GM11168 (cell line): Measurements from ENCODE around the gene FGF16.
"Not testable (repeated sequence)": the region's sequence is repeated elsewhere in the genome, so short reads cannot be mapped to it uniquely, and the experiment has no call there.

Experiments
- in situ Hi-C: fragments of 300-500 bp; cut with MboI; formaldehyde crosslinking; loops from one replicate; pipeline ENCODE4 v1.12.0; 2022; ENCODE audit warnings: low sequenced_read_pairs; ENCODE audit not compliant: unreplicated experiment

FGF16 gene

GRCh38 chrX:77446029-77446585 lies 1.1 kb upstream of the FGF16 start:
- in situ Hi-C loops, result no loop called here

- in situ Hi-C loops, result no loop called here
Observed at GRCh38 chrX:77447653-77448569, 722 bp downstream of the FGF16 start.

DNA sequence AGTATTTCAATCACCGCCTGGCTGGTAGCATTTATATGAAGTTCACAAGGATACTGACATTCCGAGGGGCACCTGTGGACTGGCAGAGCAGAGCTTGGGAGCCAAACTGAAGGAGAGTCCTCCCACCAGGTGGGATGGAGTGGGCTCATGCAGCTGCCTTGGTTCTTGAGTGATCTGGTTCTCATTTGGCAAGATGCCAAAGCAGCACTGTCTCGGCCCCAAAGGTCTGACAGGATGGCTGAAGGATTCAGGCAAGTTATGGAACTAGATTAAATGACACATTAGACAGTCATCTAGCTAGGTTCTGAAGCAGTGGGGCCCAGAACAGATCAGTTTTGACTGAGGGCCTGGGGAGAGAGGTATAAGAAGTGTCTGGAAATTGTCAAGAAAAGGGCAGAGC lies 3.2 kb downstream of the FGF16 start:
- in situ Hi-C loops, result no loop called here

GRCh38 chrX:77450996-77451395 lies 3.8 kb downstream of the FGF16 start:
- in situ Hi-C loops, result no loop called here

- in situ Hi-C loops, result no loop called here
Observed at GRCh38 chrX:77453190-77453589, 6.0 kb downstream of the FGF16 start.

DNA sequence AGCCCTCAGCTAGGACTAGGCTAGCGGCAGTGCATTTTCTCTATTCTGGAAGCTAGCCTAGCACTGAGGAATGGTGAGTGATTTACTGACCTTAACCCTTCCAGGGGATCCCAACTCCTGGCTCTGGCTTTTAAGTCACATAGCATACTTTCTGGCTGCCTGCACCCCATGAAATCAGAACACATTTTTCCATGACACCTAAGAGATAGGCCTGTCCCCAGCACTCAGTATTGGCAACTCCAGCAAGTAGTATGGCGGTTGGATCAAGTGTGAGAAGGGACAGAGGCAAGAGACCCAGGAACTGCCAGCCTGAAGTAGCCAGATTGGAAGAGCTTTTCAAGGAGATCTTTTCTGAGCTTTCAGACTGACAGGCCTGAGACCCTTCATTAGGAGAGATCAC lies 8.2 kb downstream of the FGF16 start:
- in situ Hi-C loops, result no loop called here

DNA sequence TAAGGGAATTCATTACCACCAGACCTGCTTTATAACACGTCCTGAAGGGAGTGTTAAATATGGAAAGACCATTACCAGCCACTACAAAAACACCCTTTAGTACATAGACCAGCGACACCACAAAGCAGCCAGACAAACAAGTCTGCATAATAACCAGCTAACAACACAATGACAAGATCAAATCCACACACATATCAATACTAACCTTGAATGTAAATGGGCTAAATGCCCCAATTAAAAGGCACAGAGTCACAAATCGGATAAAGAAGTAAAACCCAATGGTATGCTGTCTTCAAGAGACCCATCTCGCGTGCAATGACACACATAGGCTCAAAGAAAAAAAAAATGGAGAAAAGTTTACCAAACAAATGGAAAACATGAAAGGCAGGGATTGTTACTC lies 36.9 kb downstream of the FGF16 start:
- in situ Hi-C loops, result no loop called here

DNA sequence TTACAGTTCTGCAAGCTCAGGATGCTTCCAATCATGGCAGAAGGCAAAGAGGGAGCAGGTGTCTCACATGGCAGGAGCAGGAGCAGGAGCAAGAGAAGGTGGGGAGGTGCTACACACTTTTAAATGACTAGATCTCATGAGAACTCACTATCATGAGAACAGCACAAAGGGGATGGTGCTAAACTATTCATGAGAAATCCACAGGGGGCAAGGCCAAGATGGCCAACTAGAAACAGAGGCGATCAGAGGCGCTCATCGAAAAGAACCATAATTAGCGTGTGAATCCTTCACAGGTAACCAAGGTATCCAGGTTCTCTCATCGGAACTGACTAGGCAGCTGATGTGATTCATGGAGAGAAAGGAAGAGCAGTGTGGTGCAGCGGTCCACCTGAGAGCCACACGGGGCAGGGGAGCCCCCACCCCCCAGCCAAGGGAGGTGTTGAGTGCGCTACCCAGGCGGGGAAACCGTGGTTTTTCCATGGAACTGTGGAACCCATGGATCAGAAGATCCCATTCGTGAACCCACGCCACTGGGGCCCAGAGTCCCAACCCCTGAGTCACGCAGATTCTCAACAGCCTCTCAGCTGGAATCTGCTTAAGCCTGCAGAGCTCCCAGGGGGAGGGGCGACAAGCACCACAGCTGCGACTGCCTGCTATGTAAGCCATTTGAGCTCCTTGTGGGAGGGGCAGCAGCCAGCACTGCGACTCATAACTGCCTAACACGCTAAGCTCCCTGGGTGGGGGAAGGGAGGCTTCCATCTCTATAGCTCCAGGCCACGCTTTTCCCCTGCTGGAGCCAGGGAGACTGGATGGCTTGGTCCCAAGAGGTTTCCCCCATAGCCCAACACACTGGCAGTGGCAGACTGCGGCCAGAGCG lies 46.7 kb downstream of the FGF16 start:
- in situ Hi-C loops, result no loop called here

DNA sequence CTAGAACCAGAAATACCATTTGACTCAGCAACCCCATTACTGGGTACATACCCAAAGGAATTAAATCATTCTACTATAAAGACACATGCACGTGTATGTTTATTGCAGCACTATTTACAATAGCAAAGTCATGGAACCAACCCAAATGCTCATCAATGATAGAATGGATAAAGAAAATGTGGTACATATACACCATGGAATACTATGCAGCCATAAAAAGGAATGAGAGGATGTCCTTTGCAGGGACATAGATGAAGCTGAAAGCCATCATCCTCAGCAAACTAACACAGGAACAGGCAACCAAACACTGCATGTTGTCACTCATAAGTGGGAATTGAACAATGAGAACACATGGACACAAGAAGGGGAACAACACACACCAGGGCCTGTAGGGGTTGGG lies 53.0 kb downstream of the FGF16 start:
- in situ Hi-C loops, result not testable (repeated sequence)

GRCh38 chrX:77502951-77503525 lies 55.8 kb downstream of the FGF16 start:
- in situ Hi-C loops, result no loop called here

DNA sequence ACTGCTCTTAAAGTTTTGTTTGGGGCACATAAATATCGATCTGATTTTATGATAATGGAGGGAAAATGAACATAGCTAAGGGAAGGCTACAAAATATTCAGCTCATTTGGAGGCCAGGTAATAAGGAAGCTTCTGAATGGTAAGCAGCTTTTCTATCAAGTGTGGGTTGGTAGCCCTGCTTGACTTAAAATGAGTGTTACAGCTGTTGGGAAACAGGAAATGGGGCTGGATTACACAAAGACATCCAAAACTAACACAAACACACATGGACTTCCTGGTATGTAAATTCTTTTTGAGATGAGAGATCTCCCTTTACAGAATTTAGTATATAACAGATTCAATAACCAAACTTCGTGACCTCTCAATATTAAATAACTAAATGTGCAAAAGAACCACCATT lies 58.0 kb downstream of the FGF16 start:
- in situ Hi-C loops, result no loop called here
